Loucy (cell line): ENCODE measurements around the gene MSANTD3.

Source experiments
- H2AFZ ChIP-seq: fragments of 200-600 bp; sonication (generic); 2 replicates; pipeline ENCODE4 v1.6.0; 2016; ENCODE audit warnings: antibody characterized with exemption, mild to moderate bottlenecking, low read length, moderate library complexity
- H3F3A ChIP-seq: fragments of 200-600 bp; 2 replicates; pipeline ENCODE4 v1.6.0; 2016; ENCODE audit warnings: antibody characterized with exemption, low read depth, mild to moderate bottlenecking
- H3K27me3 ChIP-seq: fragments of 200-600 bp; sonication (generic); 2 replicates; pipeline ENCODE4 v1.6.1; 2014; ENCODE audit warnings: low read length, mild to moderate bottlenecking; ENCODE audit not compliant: insufficient read depth, poor library complexity, severe bottlenecking
- H3K36me3 ChIP-seq: fragments of 200-600 bp; sonication (generic); 2 replicates; pipeline ENCODE4 v1.6.1; 2016; ENCODE audit warnings: low read length; ENCODE audit not compliant: insufficient read depth
- H3K4me1 ChIP-seq: fragments of 200-600 bp; sonication (generic); 2 replicates; pipeline ENCODE4 v1.5.1; 2014; ENCODE audit warnings: low read length, mild to moderate bottlenecking; ENCODE audit not compliant: insufficient read depth, poor library complexity, severe bottlenecking
- H3K4me2 ChIP-seq: fragments of 200-600 bp; sonication (generic); 2 replicates; pipeline ENCODE4 v1.6.0; 2014; ENCODE audit warnings: antibody characterized with exemption, low read length, low read depth, mild to moderate bottlenecking; ENCODE audit not compliant: poor library complexity, severe bottlenecking
- H3K4me3 ChIP-seq: fragments of 200-600 bp; sonication (generic); 2 replicates; pipeline ENCODE4 v1.5.1; 2014; ENCODE audit warnings: low read length, mild to moderate bottlenecking, mixed read lengths; ENCODE audit not compliant: poor library complexity, severe bottlenecking
- H3K79me2 ChIP-seq: fragments of 200-600 bp; sonication (generic); 2 replicates; pipeline ENCODE4 v1.6.1; 2014; ENCODE audit warnings: low read length; ENCODE audit not compliant: insufficient read depth
- H3K9ac ChIP-seq: fragments of 200-600 bp; sonication (generic); 2 replicates; pipeline ENCODE4 v1.6.0; 2014; ENCODE audit warnings: mild to moderate bottlenecking, low read depth, low read length, moderate library complexity; ENCODE audit not compliant: poor library complexity, severe bottlenecking
- H3K9me2 ChIP-seq: fragments of 200-600 bp; sonication (generic); replicated peaks from 2 replicates; pipeline ENCODE4 v1.6.1; 2016; ENCODE audit warnings: low read depth, low read length, mixed read lengths
- H3K9me3 ChIP-seq: fragments of 200-600 bp; sonication (generic); 2 replicates; pipeline ENCODE4 v1.6.1; 2014; ENCODE audit warnings: mild to moderate bottlenecking, antibody characterized with exemption, low read length, low read depth; ENCODE audit not compliant: insufficient read depth
- H4K20me1 ChIP-seq: fragments of 200-600 bp; sonication (generic); 2 replicates; pipeline ENCODE4 v1.6.0; 2014; ENCODE audit warnings: antibody characterized with exemption, low read length, mild to moderate bottlenecking; ENCODE audit not compliant: insufficient read depth, poor library complexity, severe bottlenecking
- EZH2phosphoT487 ChIP-seq: fragments of 200-600 bp; IDR thresholded peaks from 2 replicates; pipeline ENCODE4 v1.6.1; 2018; ENCODE audit warnings: antibody characterized with exemption, mild to moderate bottlenecking, moderate library complexity, borderline replicate concordance
- TF ChIP-seq, protein P1 (sequence below): fragments of 200-600 bp; sonication (generic); conservative IDR thresholded peaks from 2 replicates; pipeline ENCODE4 v1.5.1; 2014; ENCODE audit warnings: mild to moderate bottlenecking, antibody characterized with exemption, low read length

Gene MSANTD3

GRCh38 chr9:100486479-100487176 lies 59.7 kb downstream of the MSANTD3 start:
- Histone ChIP-seq H3K36me3 (no peaks in the 10 kb centered on the region), H3F3A (no peaks in the 10 kb centered on the region), H3K9me2 (no peaks in the 10 kb centered on the region), H3K27me3 (no peaks in the 10 kb centered on the region), H3K79me2 (no peaks in the 10 kb centered on the region), H4K20me1 (no peaks in the 10 kb centered on the region), H3K9ac (no peak overlapping the region), H3K9me3 (no peaks in the 10 kb centered on the region), H3K4me3 (no peak overlapping the region), H2AFZ (no peak overlapping the region), H3K4me2 (no peak overlapping the region), H3K4me1 (no peaks in the 10 kb centered on the region)
- no peak for TF ChIP-seq EZH2phosphoT487
- TF ChIP-seq, protein P1, sequence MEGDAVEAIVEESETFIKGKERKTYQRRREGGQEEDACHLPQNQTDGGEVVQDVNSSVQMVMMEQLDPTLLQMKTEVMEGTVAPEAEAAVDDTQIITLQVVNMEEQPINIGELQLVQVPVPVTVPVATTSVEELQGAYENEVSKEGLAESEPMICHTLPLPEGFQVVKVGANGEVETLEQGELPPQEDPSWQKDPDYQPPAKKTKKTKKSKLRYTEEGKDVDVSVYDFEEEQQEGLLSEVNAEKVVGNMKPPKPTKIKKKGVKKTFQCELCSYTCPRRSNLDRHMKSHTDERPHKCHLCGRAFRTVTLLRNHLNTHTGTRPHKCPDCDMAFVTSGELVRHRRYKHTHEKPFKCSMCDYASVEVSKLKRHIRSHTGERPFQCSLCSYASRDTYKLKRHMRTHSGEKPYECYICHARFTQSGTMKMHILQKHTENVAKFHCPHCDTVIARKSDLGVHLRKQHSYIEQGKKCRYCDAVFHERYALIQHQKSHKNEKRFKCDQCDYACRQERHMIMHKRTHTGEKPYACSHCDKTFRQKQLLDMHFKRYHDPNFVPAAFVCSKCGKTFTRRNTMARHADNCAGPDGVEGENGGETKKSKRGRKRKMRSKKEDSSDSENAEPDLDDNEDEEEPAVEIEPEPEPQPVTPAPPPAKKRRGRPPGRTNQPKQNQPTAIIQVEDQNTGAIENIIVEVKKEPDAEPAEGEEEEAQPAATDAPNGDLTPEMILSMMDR: no peak

DNA sequence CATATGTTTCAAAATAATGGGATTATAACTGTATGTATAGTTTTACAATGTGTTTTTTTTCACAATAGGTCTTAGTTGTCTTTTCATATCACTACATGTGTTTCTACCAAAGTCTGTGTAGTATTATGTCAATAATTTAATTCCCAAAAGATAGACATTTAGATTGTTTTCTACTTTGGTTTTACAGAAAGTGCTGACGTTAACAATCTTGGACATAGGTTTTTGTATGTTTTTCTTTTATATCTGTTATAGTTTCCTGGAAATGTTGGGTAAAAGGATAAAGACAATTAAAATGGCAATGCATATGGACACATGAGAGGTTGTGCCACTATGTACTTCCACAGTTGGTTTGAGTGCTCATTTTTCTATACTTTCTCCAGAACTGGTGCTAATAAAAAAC lies 61.2 kb downstream of the MSANTD3 start:
- Histone ChIP-seq H3K4me3 (no peak overlapping the region), H3K79me2 (no peaks in the 10 kb centered on the region), H3K27me3 (no peaks in the 10 kb centered on the region), H4K20me1 (no peaks in the 10 kb centered on the region), H3K4me1 (peaks cover 11% of the 10 kb centered on the region), H3F3A (no peaks in the 10 kb centered on the region), H3K9ac (no peak overlapping the region), H3K36me3 (no peaks in the 10 kb centered on the region), H3K4me2 (no peak overlapping the region), H2AFZ (no peak overlapping the region), H3K9me3 (no peaks in the 10 kb centered on the region), H3K9me2 (no peaks in the 10 kb centered on the region)
- no peak for TF ChIP-seq EZH2phosphoT487
- TF ChIP-seq, protein P1: no peak

DNA sequence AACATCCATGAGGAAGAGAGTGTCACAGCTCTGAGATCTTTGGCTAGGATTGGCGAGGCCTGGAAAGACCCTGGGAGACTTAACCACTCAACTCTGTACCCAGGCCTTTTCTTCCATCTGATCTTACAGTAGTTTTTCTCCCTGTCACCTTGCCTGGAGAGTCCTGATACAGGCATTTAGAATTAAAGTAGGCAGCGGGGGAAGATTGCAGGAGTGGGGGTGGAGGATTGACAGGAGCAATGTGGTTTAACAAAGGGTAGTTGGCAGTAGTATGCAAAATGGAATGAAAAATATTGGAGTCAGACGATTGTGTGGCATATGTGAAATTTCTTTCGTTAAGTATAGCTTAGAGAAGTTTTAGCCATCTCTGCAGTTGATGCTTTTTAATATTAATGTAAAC lies 62.9 kb downstream of the MSANTD3 start:
- no peak overlapping the region for H3K4me3 ChIP-seq
- TF ChIP-seq, protein P1: no peak
- no peak for TF ChIP-seq EZH2phosphoT487
- no peaks in the 10 kb centered on the region for H3K36me3 ChIP-seq
- peaks cover 13% of the 10 kb centered on the region for H3K4me1 ChIP-seq
- H2AFZ ChIP-seq: no peak overlapping the region
- H4K20me1 ChIP-seq: no peaks in the 10 kb centered on the region
- H3K4me2 ChIP-seq: no peak overlapping the region
- H3K79me2 ChIP-seq: no peaks in the 10 kb centered on the region; the same call in 1 of the 2 replicates
- no peaks in the 10 kb centered on the region for H3K9me3 ChIP-seq
- no peaks in the 10 kb centered on the region for H3F3A ChIP-seq
- H3K27me3 ChIP-seq: no peaks in the 10 kb centered on the region
- H3K9ac ChIP-seq: no peak overlapping the region
- no peaks in the 10 kb centered on the region for H3K9me2 ChIP-seq
